Fibroblast of lung (primary cell): ENCODE results near the gene LRRK2. TPM values are rescaled to one million over a fixed set of nuclear protein-coding genes. Genes with fewer than 3 reads are reported as not detected.

Experiments used
- DNase-seq, 2 donors: peaks; one replicate each; pipeline versions ENCODE4 v3.0.0 to v3.0.0-alpha.2; 2010; ENCODE audit warnings: low read depth in 2 of 2
- H2AFZ ChIP-seq: 2 replicates; pipeline ENCODE4 v1.5.1; 2012; ENCODE audit warnings: low read length, control low read depth, inconsistent platforms
- H3K27ac ChIP-seq: 2 replicates; pipeline ENCODE4 v1.5.1; 2011; ENCODE audit warnings: low read length, control low read depth; ENCODE audit not compliant: insufficient read depth
- H3K27me3 ChIP-seq: 2 replicates; pipeline ENCODE4 v1.5.1; 2011; ENCODE audit warnings: mild to moderate bottlenecking, low read length; ENCODE audit not compliant: control insufficient read depth, insufficient read depth
- H3K36me3 ChIP-seq: 2 replicates; pipeline ENCODE4 v1.5.1; 2011; ENCODE audit warnings: low read length; ENCODE audit not compliant: control insufficient read depth, insufficient read depth
- H3K4me1 ChIP-seq: 2 replicates; pipeline ENCODE4 v1.5.1; 2011; ENCODE audit warnings: low read length; ENCODE audit not compliant: control insufficient read depth, insufficient read depth; ENCODE audit errors: extremely low read depth
- H3K4me2 ChIP-seq: 2 replicates; pipeline ENCODE4 v1.5.1; 2011; ENCODE audit warnings: low read length, control low read depth; ENCODE audit not compliant: insufficient read depth; ENCODE audit errors: extremely low read depth
- H3K4me3 ChIP-seq, 4 experiments: fragments of 200-600 bp in 1 of 4; sonication (generic) in 1 of 4; replicated peaks in 1 of 4; 2 replicates each; pipeline ENCODE4 v1.5.1; 2011 to 2016; ENCODE audit warnings: low read length in 4 of 4, low read depth in 3 of 4, mild to moderate bottlenecking in 3 of 4, control low read depth in 2 of 4, inconsistent platforms in 1 of 4, mixed read lengths in 1 of 4; ENCODE audit not compliant: insufficient read depth in 1 of 4; ENCODE audit errors: control extremely low read depth in 1 of 4
- H3K79me2 ChIP-seq: 2 replicates; pipeline ENCODE4 v1.5.1; 2012; ENCODE audit warnings: mild to moderate bottlenecking, low read length, inconsistent platforms; ENCODE audit not compliant: control insufficient read depth, insufficient read depth
- H3K9ac ChIP-seq: 2 replicates; pipeline ENCODE4 v1.5.1; 2011; ENCODE audit warnings: mild to moderate bottlenecking, low read length, control low read depth; ENCODE audit not compliant: insufficient read depth
- H3K9me3 ChIP-seq: 2 replicates; pipeline ENCODE4 v1.5.1; 2012; ENCODE audit warnings: low read depth, low read length; ENCODE audit not compliant: control insufficient read depth, insufficient read depth
- H4K20me1 ChIP-seq: 2 replicates; pipeline ENCODE4 v1.5.1; 2011; ENCODE audit warnings: low read length; ENCODE audit not compliant: control insufficient read depth, insufficient read depth; ENCODE audit errors: extremely low read depth
- CTCF ChIP-seq, 2 donors: IDR thresholded peaks in 1 of 2; conservative IDR thresholded peaks in 1 of 2; 1 replicate in 1 of 2; 2 replicates in 1 of 2; pipeline ENCODE4 v1.5.1; 2011 to 2012; ENCODE audit warnings: low read length in 2 of 2, control low read depth in 1 of 2, inconsistent platforms in 1 of 2, low read depth in 1 of 2, mild to moderate bottlenecking in 1 of 2
- EZH2 ChIP-seq: IDR thresholded peaks from 2 replicates; pipeline ENCODE4 v1.5.1; 2012; ENCODE audit warnings: low read length, control low read depth, mild to moderate bottlenecking; ENCODE audit errors: missing control alignments
- polyA plus RNA-seq, 2 donors: library from polyadenylated mRNA; depleted of rRNA in 1 of 2; stranded (reverse) in 1 of 2; unstranded in 1 of 2; fragments of >200 nt; gene quantifications; 2 replicates each; pipeline ENCODE4 v1.2.1, GENCODE V29; 2011 to 2012; ENCODE audit warnings: missing spikeins in 1 of 2
- total RNA-seq: library from RNA; depleted of rRNA; stranded (reverse); fragments of >200 nt; gene quantifications from 2 replicates; pipeline ENCODE4 v1.2.1, GENCODE V29; 2014

The LRRK2 gene
- total and polyA plus RNA-seq, 2 donors (not counting 1 experiment from before 2014, with no cell fraction given) = 2.2 to 14.0 TPM

- H3K4me3 ChIP-seq = no peak overlapping the region
- no peak overlapping the region for H3K4me2 ChIP-seq
- no peak overlapping the region for H3K9ac ChIP-seq
- H3K79me2 ChIP-seq = no peaks in the 10 kb centered on the region
- no peaks in the 10 kb centered on the region for H3K27me3 ChIP-seq
- DNase-seq = peak in 1 of 2 donors; percentile 13
- no peak overlapping the region for H2AFZ ChIP-seq
- no peaks in the 10 kb centered on the region for H3K4me1 ChIP-seq
- no peaks in the 10 kb centered on the region for H3K36me3 ChIP-seq
- no peaks in the 10 kb centered on the region for H4K20me1 ChIP-seq
- no peak overlapping the region for H3K27ac ChIP-seq
- no peak for TF ChIP-seq CTCF (conservative IDR thresholded peaks at IDR 0.05 in 1 of 2, IDR thresholded peaks at IDR 0.05 in 1 of 2; ENCODE audit: low read depth in 1 of 2, low read length in 2 of 2)
- TF ChIP-seq EZH2 = no peak
- no peaks in the 10 kb centered on the region for H3K9me3 ChIP-seq
Measured at GRCh38 chr12:40198601-40199000, 26.2 kb upstream of the LRRK2 start.

- Histone ChIP-seq H3K9me3 (no peaks in the 10 kb centered on the region), H3K4me3 (no peak overlapping the region), H4K20me1 (no peaks in the 10 kb centered on the region), H3K27me3 (no peaks in the 10 kb centered on the region), H3K79me2 (no peaks in the 10 kb centered on the region), H2AFZ (no peak overlapping the region), H3K36me3 (no peaks in the 10 kb centered on the region), H3K4me1 (no peaks in the 10 kb centered on the region), H3K27ac (no peak overlapping the region), H3K4me2 (no peak overlapping the region), H3K9ac (no peak overlapping the region)
- TF ChIP-seq EZH2 (no peak), CTCF (conservative IDR thresholded peaks at IDR 0.05 in 1 of 2, IDR thresholded peaks at IDR 0.05 in 1 of 2; ENCODE audit: low read depth in 1 of 2, low read length in 2 of 2) (no peak)
- no peak for DNase-seq
Measured at GRCh38 chr12:40202095-40203059, 22.4 kb upstream of the LRRK2 start.

- Histone ChIP-seq H3K9ac (no peak overlapping the region), H3K4me2 (no peak overlapping the region), H4K20me1 (no peaks in the 10 kb centered on the region)
Measured at GRCh38 chr12:40203060-40203430, 21.8 kb upstream of the LRRK2 start.

More at GRCh38 chr12:40203060-40203430, 21.8 kb upstream of the LRRK2 start:
- no peak overlapping the region for H3K4me3 ChIP-seq
- H2AFZ ChIP-seq = no peak overlapping the region
- no peak for TF ChIP-seq CTCF (conservative IDR thresholded peaks at IDR 0.05 in 1 of 2, IDR thresholded peaks at IDR 0.05 in 1 of 2; ENCODE audit: low read depth in 1 of 2, low read length in 2 of 2)
- no peak for DNase-seq
- H3K79me2 ChIP-seq = no peaks in the 10 kb centered on the region
- H3K27ac ChIP-seq = no peak overlapping the region
- H3K4me1 ChIP-seq = no peaks in the 10 kb centered on the region
- H3K36me3 ChIP-seq = no peaks in the 10 kb centered on the region
- H3K27me3 ChIP-seq = no peaks in the 10 kb centered on the region
- no peaks in the 10 kb centered on the region for H3K9me3 ChIP-seq
